BJ (cell line): ENCODE results near the gene DDX5. TPM values are rescaled to one million over a fixed set of nuclear protein-coding genes. Genes with fewer than 3 reads are reported as not detected.
"Not testable (repeated sequence)": the region's sequence is repeated elsewhere in the genome, so short reads cannot be mapped to it uniquely, and the experiment has no call there.

Experiments used
- CTCF ChIA-PET: fragments of 350-600 bp; formaldehyde crosslinking; extraction: SDS; loops from one replicate; lab custom pipeline; 2021; ENCODE audit warnings: antibody characterized with exemption, inconsistent platforms; lab: Yijun Ruan, JAX
- POLR2A ChIA-PET: fragments of 300-600 bp; sonication (Branson Sonifier 250); formaldehyde crosslinking; extraction: SDS; loops from one replicate; lab custom pipeline; 2021; ENCODE audit warnings: antibody characterized with exemption; lab: Charles Lee
- DNase-seq: peaks from one replicate; pipeline ENCODE4 v3.0.0-alpha.2; 2011; ENCODE audit warnings: low read depth
- H3K27me3 ChIP-seq: 2 replicates; pipeline ENCODE4 v1.6.0; 2011; ENCODE audit warnings: low read length; ENCODE audit not compliant: control insufficient read depth, insufficient read depth
- H3K36me3 ChIP-seq: 2 replicates; pipeline ENCODE4 v1.5.1; 2011; ENCODE audit warnings: low read length; ENCODE audit not compliant: control insufficient read depth, insufficient read depth
- H3K4me3 ChIP-seq: 2 replicates; pipeline ENCODE4 v1.5.1; 2011; ENCODE audit warnings: low read depth, mild to moderate bottlenecking, control low read depth, low read length
- polyA plus RNA-seq: library from polyadenylated mRNA; depleted of rRNA; stranded (reverse); fragments of >200 nt; gene quantifications from 2 replicates; pipeline ENCODE4 v1.2.3, GENCODE V29; 2011
- TF ChIP-seq, protein P1 (sequence below): IDR thresholded peaks from 2 replicates; pipeline ENCODE4 v1.5.1; 2011; ENCODE audit warnings: low read depth, mild to moderate bottlenecking, control low read depth, inconsistent platforms, low read length, moderate library complexity; ENCODE audit not compliant: insufficient read depth

DDX5 gene
- polyA plus RNA-seq, 1 experiment = 850 TPM

DNA sequence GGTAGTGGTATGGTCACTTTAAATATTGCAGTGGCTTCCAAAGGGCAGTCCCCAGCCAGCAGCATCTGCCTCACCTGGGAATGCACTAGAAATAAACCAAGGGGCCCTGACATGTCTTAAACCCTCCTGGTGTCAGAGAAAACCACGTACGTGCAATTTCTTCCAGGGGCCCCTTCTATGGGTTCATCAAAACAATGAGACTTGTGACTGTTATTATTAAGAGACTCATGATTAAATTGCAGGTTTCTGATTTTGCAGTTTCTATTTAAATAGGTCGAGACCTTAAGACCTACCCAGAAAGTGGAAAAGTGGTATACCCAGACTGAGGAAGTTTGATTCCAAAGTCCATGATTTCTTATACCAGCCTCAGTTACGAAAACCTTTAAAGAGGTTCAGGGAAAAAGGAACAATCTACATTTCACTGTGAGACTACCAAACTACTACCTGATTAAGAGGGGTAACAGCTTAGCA, 8.5 kb downstream of the DDX5 start:
- Histone ChIP-seq H3K4me3 (peak overlapping the region; percentile 74), H3K27me3 (no peaks in the 10 kb centered on the region), H3K36me3 (peaks cover 27% of the 10 kb centered on the region)
- CTCF ChIA-PET = interaction anchor here (0.8 to 11.2 kb wide), 6 partner anchors 8 to 152 kb away, joined by 3 to 220 read pairs (median 6); no protein-coding TSS in a partner anchor
- TF ChIP-seq, protein P1, sequence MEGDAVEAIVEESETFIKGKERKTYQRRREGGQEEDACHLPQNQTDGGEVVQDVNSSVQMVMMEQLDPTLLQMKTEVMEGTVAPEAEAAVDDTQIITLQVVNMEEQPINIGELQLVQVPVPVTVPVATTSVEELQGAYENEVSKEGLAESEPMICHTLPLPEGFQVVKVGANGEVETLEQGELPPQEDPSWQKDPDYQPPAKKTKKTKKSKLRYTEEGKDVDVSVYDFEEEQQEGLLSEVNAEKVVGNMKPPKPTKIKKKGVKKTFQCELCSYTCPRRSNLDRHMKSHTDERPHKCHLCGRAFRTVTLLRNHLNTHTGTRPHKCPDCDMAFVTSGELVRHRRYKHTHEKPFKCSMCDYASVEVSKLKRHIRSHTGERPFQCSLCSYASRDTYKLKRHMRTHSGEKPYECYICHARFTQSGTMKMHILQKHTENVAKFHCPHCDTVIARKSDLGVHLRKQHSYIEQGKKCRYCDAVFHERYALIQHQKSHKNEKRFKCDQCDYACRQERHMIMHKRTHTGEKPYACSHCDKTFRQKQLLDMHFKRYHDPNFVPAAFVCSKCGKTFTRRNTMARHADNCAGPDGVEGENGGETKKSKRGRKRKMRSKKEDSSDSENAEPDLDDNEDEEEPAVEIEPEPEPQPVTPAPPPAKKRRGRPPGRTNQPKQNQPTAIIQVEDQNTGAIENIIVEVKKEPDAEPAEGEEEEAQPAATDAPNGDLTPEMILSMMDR = no peak
- POLR2A ChIA-PET = interaction anchor here (0.6 to 1.4 kb wide), 3 partner anchors 9 to 138 kb away, joined by 3 to 6 read pairs (median 3); partner anchors contain the start of gene CEP95
- DNase-seq = no peak

DNA sequence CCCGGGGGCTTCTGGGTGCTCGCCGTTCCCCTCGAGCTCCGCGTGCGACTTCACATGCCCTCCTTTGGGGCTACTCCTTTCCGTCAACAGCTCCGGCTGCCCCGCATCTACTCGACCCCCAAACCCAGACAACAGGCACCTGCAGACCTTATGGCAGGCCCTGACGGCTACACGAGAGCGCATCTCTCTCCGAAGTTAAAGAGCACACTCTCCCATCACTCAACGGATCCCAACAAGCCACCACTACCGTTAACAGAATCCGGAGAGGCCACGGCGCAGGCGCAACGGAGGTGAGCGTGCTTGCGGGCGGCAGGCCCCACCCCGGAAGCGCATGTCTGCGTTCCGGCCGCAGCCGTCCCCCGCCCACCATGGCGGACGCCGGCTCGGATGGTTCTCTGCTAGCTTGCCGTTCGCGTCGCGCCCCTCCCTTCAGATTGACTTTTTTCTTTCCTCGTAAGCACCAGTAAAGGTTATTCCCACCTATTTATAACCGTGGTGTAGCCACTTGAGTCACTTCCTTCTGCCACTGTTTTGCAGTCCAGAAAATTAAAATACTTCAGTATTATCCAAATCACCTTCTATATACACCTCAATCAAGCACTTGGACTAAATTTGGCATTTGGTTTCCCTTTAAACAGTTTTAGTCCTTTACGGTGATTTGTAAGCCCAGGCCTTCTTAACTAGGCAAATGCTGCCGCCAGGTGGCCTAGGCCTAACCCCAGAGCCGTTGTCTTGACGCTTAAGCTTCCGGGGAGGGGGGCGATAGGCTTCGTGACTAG, 9.1 kb downstream of the DDX5 start, which contains the start of gene POLG2:
Gene POLG2, minus strand, starts transcription at position 269 of the 779 bp plus-strand sequence. Its CDS starts 86 bp downstream, at position 183.
- Histone ChIP-seq H3K36me3 (peaks cover 22% of the 10 kb centered on the region), H3K4me3 (peak within 1 kb of the TSS; percentile 74), H3K27me3 (no peaks in the 10 kb centered on the region)
- TF ChIP-seq, protein P1 = peak; percentile 63
- ChIA-PET CTCF (interaction anchor here (0.8 to 11.2 kb wide), 9 partner anchors 8 to 152 kb away, joined by 3 to 220 read pairs (median 4); no protein-coding TSS in a partner anchor), POLR2A (interaction anchor here (0.6 to 1.4 kb wide), 4 partner anchors 8 to 139 kb away, joined by 3 to 6 read pairs (median 4); partner anchors contain the start of gene CEP95)
- peak; percentile 65 for DNase-seq

DNA sequence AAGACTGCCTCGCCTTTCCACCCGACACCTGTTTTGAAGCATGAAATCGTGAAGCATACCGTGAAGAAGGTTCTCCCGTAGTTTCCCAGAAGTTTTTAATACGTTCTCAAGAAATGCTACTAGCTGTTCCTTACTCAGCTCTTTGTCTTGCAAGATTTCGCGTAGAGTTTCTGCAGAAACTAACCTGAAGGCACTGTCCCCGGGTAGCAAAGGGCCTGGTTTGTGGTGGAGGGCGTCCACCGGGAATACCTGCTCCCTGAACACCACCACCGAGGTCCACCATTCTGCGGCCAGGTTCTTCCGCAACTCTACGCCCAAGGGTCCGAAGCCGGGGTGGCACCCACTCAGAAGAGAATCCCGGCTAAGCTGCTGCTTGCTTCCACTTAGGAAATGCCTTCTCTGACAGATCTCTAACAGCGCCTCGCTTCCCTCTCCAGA, 9.7 kb downstream of the DDX5 start:
- peaks cover 18% of the 10 kb centered on the region for H3K36me3 ChIP-seq

DNA sequence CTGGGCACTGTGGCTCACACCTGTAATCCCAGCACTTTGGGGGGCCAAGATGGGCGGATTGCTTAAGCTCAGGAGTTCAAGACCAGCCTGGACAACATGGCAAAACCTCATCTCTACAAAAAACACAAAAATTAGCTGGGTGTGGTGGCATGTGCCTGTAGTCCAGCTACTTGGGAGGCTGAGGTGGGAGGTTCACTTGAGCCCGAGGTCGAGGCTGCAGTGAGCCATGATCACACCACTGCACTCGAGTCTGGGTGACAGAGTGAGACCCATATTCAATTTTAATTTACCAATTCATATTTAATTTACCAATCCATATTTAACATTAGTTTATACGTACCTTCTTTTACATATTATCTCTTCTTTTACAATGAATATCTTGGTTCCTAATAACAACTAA, 10.8 kb downstream of the DDX5 start:
- H3K36me3 ChIP-seq, POLR2A ChIA-PET, H3K27me3 ChIP-seq, DNase-seq, H3K4me3 ChIP-seq: not testable (repeated sequence)
- CTCF ChIA-PET = interaction anchor here (0.6 to 11.2 kb wide), 2 partner anchors 71 to 184 kb away, joined by 3 to 220 read pairs; no protein-coding TSS in a partner anchor

More for the DNA sequence above, 9.7 kb downstream of the DDX5 start:
- POLR2A ChIA-PET = interaction anchor here (1.1 to 1.4 kb wide), 2 partner anchors 9 to 10 kb away, joined by 3 to 5 read pairs; partner anchors contain the start of gene CEP95
- peak overlapping the region; percentile 74 for H3K4me3 ChIP-seq
- H3K27me3 ChIP-seq = no peaks in the 10 kb centered on the region
- TF ChIP-seq, protein P1 = no peak
- DNase-seq = no peak
- CTCF ChIA-PET = interaction anchor here (0.9 to 11.2 kb wide), 8 partner anchors 9 to 153 kb away, joined by 3 to 220 read pairs (median 4); no protein-coding TSS in a partner anchor

DNA sequence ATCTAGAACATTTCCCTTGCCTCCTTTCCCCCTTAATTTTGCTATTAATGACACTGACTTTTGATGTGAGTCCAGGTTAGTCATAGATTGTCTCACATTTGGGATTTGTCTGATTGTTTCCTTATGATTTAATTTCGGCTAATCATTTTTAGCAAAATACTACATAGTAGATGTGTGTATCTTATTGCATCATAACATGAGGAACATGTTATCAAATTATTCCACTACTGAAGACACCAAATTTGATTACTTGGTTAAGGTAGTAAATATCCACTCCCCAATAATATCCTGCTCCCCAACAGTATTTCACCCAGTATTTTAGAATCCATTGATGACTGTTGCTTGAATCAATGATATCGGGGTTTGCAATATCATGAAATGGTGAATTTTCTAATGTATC, 12.0 kb downstream of the DDX5 start:
- H3K4me3 ChIP-seq = no peak overlapping the region
- H3K36me3 ChIP-seq = peaks cover 3% of the 10 kb centered on the region; the same call in 1 of the 2 replicates
- no peaks in the 10 kb centered on the region for H3K27me3 ChIP-seq
- ChIA-PET POLR2A (no interaction called here), CTCF (interaction anchor here (11.2 kb wide), 1 partner anchor 69 kb away, joined by 220 read pairs; no protein-coding TSS in a partner anchor)
- DNase-seq = no peak
- TF ChIP-seq, protein P1 = no peak
